GM12874 (cell line): ENCODE measurements around the gene PDE6G.

ENCODE experiments used
- CTCF ChIP-seq: IDR thresholded peaks from 2 replicates; pipeline ENCODE4 v1.5.1; 2011; ENCODE audit warnings: low read depth, mild to moderate bottlenecking, control low read depth, low read length, moderate library complexity; ENCODE audit not compliant: insufficient read depth

PDE6G gene

GRCh38 chr17:81665205-81666091, 9.1 kb upstream of the PDE6G start:
- TF ChIP-seq CTCF = no peak

DNA sequence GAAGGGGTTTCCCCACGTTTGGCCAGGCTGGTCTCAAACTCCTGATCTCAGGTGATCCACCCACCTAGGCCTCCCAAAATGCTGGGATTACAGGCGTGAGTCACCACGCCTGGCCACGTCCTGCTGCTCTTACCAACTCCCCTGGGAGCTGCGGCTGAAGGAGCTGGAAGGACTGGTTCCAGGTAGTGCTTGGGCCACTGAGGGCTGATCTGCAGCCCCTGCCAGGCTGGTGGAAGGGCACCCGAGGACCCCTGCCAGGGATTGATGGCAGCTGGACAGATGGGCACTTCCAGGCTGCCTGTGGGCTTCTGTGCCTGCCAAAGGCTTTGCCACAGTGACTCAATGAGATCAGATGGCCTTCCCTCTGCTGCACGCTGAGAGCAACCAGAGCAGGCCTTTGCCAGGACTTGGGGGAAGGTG, 7.7 kb upstream of the PDE6G start:
- TF ChIP-seq CTCF = no peak

DNA sequence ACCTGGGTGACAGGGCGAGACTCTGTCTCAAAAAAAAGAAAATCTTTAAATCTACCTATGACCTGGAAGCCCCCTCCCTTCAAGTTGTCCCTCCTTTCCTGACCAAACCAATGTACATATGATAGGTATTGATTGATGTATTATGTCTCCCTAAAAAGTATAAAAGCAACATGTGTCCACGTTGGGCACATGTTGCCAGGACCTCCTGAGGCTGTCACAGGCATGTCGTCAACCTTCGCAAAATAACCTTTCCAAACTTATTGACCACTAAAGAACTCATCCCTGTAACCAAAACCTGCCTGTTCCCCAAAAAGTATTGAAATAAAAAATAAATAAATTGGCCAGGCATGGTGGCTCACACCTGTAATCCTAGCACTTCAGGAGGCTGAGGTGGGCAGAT, 5.7 kb upstream of the PDE6G start:
- TF ChIP-seq CTCF = no peak

GRCh38 chr17:81660441-81660840, 4.1 kb upstream of the PDE6G start:
- TF ChIP-seq CTCF = no peak

GRCh38 chr17:81659038-81659437, 2.7 kb upstream of the PDE6G start:
- no peak for TF ChIP-seq CTCF

- TF ChIP-seq CTCF = no peak
Observed at GRCh38 chr17:81656835-81657234, 493 bp upstream of the PDE6G start.

DNA sequence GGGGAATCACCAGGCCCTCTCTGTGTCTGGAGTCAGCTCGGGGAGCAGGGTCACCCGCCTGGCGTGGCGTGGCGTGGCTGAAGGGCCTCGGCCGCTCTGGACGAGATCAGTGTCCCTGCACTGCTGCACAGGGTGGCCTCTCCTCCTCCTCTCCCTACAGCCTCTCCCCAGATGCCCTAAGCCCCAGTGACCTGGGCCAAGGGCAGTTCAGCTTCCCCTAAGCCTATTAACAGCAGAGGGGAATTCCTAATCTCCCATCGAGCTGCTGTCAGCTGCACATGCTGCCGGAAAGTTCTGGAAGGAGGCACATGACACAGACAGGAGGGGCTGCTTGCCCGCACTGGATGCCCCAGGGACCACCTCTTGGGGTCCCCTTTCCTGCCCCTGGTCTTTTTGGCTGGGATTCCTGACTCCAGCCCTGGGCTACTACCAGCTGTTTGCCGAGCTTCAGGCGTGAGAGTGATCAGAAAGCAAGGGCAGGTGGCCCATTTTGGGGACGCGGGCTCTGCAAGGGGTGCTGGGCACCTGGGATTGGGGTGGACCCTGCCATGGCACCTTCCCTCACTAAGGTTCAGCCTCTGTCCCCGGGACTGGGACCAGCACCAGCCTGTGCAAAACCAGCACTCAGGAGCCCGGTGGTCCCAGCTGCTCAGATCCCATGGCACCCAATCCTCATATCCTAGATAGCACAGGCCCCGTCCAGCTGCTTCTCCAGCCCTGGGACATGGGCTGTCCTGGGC, 794 bp downstream of the PDE6G start:
- no peak for TF ChIP-seq CTCF
